Mesendoderm (in vitro differentiated cells): ENCODE measurements around the gene ENHO.

ENCODE experiments used
- DNase-seq: peaks from one replicate; pipeline ENCODE4 v3.0.0; 2013
- H2AK5ac ChIP-seq: 2 replicates; pipeline ENCODE4 v1.6.1; 2013; ENCODE audit warnings: low read length, inconsistent platforms
- H2BK120ac ChIP-seq: 2 replicates; pipeline ENCODE4 v1.6.1; 2013; ENCODE audit warnings: low read depth, mild to moderate bottlenecking, low read length, moderate library complexity, mixed read lengths
- H2BK15ac ChIP-seq: replicated peaks from 2 replicates; pipeline ENCODE4 v1.6.1; 2013; ENCODE audit warnings: low read depth, mild to moderate bottlenecking, moderate library complexity
- H2BK5ac ChIP-seq: 2 replicates; pipeline ENCODE4 v1.6.1; 2013; ENCODE audit warnings: low read length, inconsistent platforms
- H3K18ac ChIP-seq: 2 replicates; pipeline ENCODE4 v1.6.1; 2013; ENCODE audit warnings: mild to moderate bottlenecking, low read length, mixed read lengths
- H3K23ac ChIP-seq: one replicate; pipeline ENCODE4 v1.6.1; 2013; ENCODE audit warnings: low read length
- H3K27ac ChIP-seq: 2 replicates; pipeline ENCODE4 v1.5.1; 2013; ENCODE audit warnings: low read depth, mild to moderate bottlenecking, inconsistent platforms, low read length, moderate library complexity
- H3K27me3 ChIP-seq: 2 replicates; pipeline ENCODE4 v1.6.1; 2013; ENCODE audit warnings: low read length, control low read depth, mild to moderate bottlenecking, inconsistent platforms; ENCODE audit not compliant: insufficient read depth, poor library complexity
- H3K36me3 ChIP-seq: 2 replicates; pipeline ENCODE4 v1.6.1; 2013; ENCODE audit warnings: low read length, inconsistent platforms; ENCODE audit not compliant: control insufficient read depth, insufficient read depth
- H3K4ac ChIP-seq: one replicate; pipeline ENCODE4 v1.6.1; 2013; ENCODE audit warnings: low read depth, mild to moderate bottlenecking, low read length, moderate library complexity
- H3K4me1 ChIP-seq: 2 replicates; pipeline ENCODE4 v1.6.1; 2013; ENCODE audit warnings: low read depth, low read length, inconsistent platforms; ENCODE audit not compliant: control insufficient read depth
- H3K4me2 ChIP-seq: 2 replicates; pipeline ENCODE4 v1.6.1; 2013; ENCODE audit warnings: low read length
- H3K4me3 ChIP-seq: 2 replicates; pipeline ENCODE4 v1.5.1; 2013; ENCODE audit warnings: mild to moderate bottlenecking, low read length
- H3K56ac ChIP-seq: one replicate; pipeline ENCODE4 v1.6.1; 2013; ENCODE audit warnings: low read length
- H3K79me1 ChIP-seq: 2 replicates; pipeline ENCODE4 v1.6.1; 2013; ENCODE audit warnings: low read length, inconsistent platforms
- H3K79me2 ChIP-seq: 2 replicates; pipeline ENCODE4 v1.6.1; 2013; ENCODE audit warnings: mild to moderate bottlenecking, low read length; ENCODE audit not compliant: control insufficient read depth, insufficient read depth
- H3K9ac ChIP-seq: 2 replicates; pipeline ENCODE4 v1.6.1; 2013; ENCODE audit warnings: low read length, inconsistent platforms
- H4K5ac ChIP-seq: one replicate; pipeline ENCODE4 v1.6.1; 2013; ENCODE audit warnings: low read length
- H4K8ac ChIP-seq: one replicate; pipeline ENCODE4 v1.6.1; 2013; ENCODE audit warnings: low read depth, mild to moderate bottlenecking, control low read depth, low read length, moderate library complexity
- WGBS: extraction: QIAGEN DNeasy Blood & Tissue Kit; methylation state at CpG from one replicate; pipeline ENCODE4 v1.1.7; 2013; ENCODE audit warnings: low lambda C conversion rate, missing lambda C conversion rate; ENCODE audit not compliant: insufficient coverage; ENCODE audit errors: extremely low coverage; 5-methylcytosine and 5-hydroxymethylcytosine counted together

The ENHO gene

DNA sequence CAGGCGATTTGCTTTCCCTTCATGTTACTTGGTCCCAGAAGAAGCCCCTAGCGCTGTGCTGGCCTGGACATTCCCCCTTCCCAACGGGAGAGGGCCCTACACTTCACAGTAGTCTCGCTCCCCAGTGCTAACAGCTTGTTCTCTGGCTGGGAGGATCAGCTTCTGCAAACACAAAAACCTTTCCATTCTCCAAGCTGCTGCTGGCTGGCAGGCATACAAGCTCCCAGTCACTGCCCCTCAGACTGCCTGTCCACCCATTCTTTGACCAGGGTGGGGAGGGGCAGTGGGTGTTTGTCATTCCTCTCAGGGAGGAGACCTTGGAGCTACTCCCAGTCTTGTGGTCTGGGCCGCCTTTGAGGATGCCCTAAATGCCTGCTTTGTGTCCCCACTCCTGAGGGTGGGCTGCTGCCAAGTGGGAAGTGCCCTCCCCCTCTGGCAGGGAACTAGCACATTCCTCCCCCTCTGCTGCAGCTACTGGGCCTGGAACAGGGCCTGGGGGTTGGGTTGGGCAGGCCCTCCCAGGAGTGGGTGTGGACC, 20.8 kb downstream of the ENHO start:
- Histone ChIP-seq H3K4me1 (no peaks in the 10 kb centered on the region), H3K36me3 (no peaks in the 10 kb centered on the region), H3K79me1 (no peaks in the 10 kb centered on the region), H3K4me2 (no peak overlapping the region), H4K5ac (no peak overlapping the region), H2AK5ac (no peak overlapping the region), H2BK120ac (no peak overlapping the region), H2BK15ac (no peak overlapping the region), H3K4me3 (no peak overlapping the region), H3K4ac (no peak overlapping the region), H3K27ac (no peak overlapping the region), H3K27me3 (no peaks in the 10 kb centered on the region), H2BK5ac (no peak overlapping the region), H3K18ac (no peak overlapping the region), H3K23ac (no peak overlapping the region), H3K56ac (no peak overlapping the region), H4K8ac (no peak overlapping the region), H3K9ac (no peak overlapping the region), H3K79me2 (no peaks in the 10 kb centered on the region)
- WGBS, result no CpG with 5 or more reads among the region's 5 CpGs
- peak; percentile 35 for DNase-seq

DNA sequence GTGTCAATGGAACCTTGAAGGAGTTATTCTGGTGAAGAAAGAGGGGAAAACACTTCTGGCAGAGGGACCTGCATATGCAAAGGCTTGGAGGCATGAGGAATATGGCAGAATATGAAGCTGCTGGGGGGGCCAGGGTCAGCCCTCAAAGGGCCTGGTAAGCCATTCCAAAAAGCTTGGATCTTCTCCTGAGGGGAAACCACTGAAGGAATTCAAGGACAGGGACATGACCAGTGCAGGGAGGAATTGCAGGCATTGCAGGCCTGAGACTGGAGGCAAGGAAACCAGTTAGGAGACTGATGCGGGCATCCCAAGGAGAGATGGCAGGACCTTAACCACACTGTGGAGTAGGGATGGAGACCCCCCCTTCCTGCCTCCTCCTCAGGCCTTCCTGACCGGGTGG, 21.4 kb downstream of the ENHO start:
- Histone ChIP-seq H3K36me3 (no peaks in the 10 kb centered on the region), H3K4ac (no peak overlapping the region), H2BK120ac (no peak overlapping the region), H3K79me1 (no peaks in the 10 kb centered on the region), H3K27me3 (no peaks in the 10 kb centered on the region), H3K9ac (no peak overlapping the region), H3K56ac (no peak overlapping the region), H4K5ac (no peak overlapping the region), H3K18ac (no peak overlapping the region), H3K4me3 (no peak overlapping the region), H3K27ac (no peak overlapping the region), H4K8ac (no peak overlapping the region), H2BK5ac (no peak overlapping the region), H2AK5ac (no peak overlapping the region), H2BK15ac (no peak overlapping the region), H3K4me1 (no peaks in the 10 kb centered on the region), H3K4me2 (no peak overlapping the region), H3K23ac (no peak overlapping the region), H3K79me2 (no peaks in the 10 kb centered on the region)
- WGBS, result no CpG with 5 or more reads among the region's 2 CpGs
- no peak for DNase-seq

DNA sequence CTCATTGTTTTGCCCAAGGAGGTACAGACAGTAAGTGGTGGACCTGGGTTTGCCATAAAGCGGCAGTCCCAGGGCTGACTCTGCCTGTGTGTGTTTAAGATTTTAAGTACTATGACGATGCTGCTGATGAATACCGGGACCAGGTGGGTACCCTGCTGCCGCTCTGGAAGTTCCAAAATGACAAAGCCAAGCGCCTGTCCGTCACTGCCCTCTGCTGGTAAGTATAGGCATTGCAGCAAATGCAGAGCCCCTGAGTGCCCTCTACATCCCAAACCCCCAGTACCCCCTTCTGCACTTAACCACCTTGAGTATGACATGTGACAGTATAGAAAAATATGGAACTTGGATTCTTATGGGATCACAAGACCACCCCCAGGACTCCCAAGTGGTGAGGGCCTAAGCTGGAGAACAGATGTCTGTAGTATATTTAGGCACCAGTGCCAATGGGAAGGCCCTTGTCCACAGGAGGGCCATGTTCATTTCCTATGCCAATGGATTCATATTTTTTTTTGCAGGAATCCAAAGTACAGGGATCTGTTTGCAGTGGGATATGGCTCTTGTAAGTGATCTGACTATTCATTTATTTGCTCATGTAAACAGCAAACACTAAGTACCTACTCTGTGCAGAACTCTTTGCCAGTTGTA, 22.0 kb downstream of the ENHO start:
- peak; percentile 60 for DNase-seq
- Histone ChIP-seq H2BK120ac (no peak overlapping the region), H3K4ac (no peak overlapping the region), H3K4me3 (no peak overlapping the region), H3K9ac (no peak overlapping the region), H3K56ac (no peak overlapping the region), H3K4me2 (no peak overlapping the region), H3K79me1 (no peaks in the 10 kb centered on the region), H3K27me3 (no peaks in the 10 kb centered on the region), H3K27ac (no peak overlapping the region), H3K4me1 (no peaks in the 10 kb centered on the region), H2BK15ac (no peak overlapping the region), H3K23ac (no peak overlapping the region), H3K36me3 (no peaks in the 10 kb centered on the region), H4K8ac (no peak overlapping the region), H2AK5ac (no peak overlapping the region), H3K18ac (no peak overlapping the region), H2BK5ac (no peak overlapping the region), H4K5ac (no peak overlapping the region), H3K79me2 (no peaks in the 10 kb centered on the region)
- no CpG with 5 or more reads among the region's 6 CpGs for WGBS

DNA sequence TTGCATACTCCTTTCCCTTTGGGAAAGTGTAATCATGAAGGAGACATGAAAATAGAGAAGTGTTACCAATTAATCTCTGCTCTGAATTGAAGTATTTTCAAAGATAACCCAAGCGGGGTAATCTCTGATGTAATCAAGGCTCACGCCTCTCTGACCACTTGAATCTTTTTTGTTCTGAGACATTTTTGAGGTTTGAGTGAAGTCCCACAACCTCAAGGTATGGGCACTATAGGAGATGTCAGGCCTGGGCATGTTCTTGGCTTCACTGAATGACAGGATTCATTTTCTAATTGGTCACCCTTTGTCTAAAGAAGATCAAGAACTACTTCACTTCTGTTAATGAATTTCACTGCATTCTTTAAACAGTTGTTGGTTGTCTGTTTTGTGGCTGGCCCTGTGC, 23.7 kb downstream of the ENHO start:
- Histone ChIP-seq H3K36me3 (no peaks in the 10 kb centered on the region), H3K27me3 (no peaks in the 10 kb centered on the region), H2BK120ac (no peak overlapping the region), H4K8ac (no peak overlapping the region), H2BK15ac (no peak overlapping the region), H3K4me2 (no peak overlapping the region), H3K18ac (no peak overlapping the region), H3K4me1 (no peaks in the 10 kb centered on the region), H2AK5ac (no peak overlapping the region), H3K4ac (no peak overlapping the region), H3K79me2 (no peaks in the 10 kb centered on the region), H3K56ac (no peak overlapping the region), H2BK5ac (no peak overlapping the region), H3K27ac (no peak overlapping the region), H3K23ac (no peak overlapping the region), H3K9ac (no peak overlapping the region), H4K5ac (no peak overlapping the region), H3K79me1 (no peaks in the 10 kb centered on the region), H3K4me3 (no peak overlapping the region)
- DNase-seq, result no peak
- no CpG with 5 or more reads among the region's 2 CpGs for WGBS

DNA sequence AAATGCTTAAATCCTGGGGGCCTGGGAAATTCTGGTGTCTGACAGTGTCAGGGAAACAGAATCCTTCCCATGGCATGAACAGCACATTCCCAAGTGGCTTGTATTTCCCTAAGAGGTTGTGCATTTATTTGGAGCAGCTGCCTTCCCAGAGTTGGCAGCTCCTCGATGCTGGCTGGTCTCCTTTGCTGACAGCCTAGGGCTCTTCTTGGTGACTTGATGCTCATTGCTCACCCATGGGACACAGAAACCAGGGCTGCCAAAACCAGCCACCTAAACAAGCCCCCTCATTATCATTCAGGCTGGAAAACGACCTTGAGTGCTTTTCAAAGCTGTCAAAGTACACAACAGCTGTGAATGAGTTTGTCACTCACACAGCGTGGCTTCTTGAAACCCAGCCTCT, 24.2 kb downstream of the ENHO start:
- Histone ChIP-seq H3K18ac (no peak overlapping the region), H3K4me3 (no peak overlapping the region), H2BK15ac (no peak overlapping the region), H3K4me1 (no peaks in the 10 kb centered on the region), H3K27ac (no peak overlapping the region), H3K4ac (no peak overlapping the region), H2AK5ac (no peak overlapping the region), H4K8ac (no peak overlapping the region), H3K36me3 (no peaks in the 10 kb centered on the region), H3K79me2 (no peaks in the 10 kb centered on the region), H3K27me3 (no peaks in the 10 kb centered on the region), H2BK120ac (no peak overlapping the region), H3K4me2 (no peak overlapping the region), H3K79me1 (no peaks in the 10 kb centered on the region), H3K23ac (no peak overlapping the region), H2BK5ac (no peak overlapping the region), H3K56ac (no peak overlapping the region), H3K9ac (no peak overlapping the region), H4K5ac (no peak overlapping the region)
- no peak for DNase-seq
- WGBS, result no CpG with 5 or more reads among the region's 3 CpGs

DNA sequence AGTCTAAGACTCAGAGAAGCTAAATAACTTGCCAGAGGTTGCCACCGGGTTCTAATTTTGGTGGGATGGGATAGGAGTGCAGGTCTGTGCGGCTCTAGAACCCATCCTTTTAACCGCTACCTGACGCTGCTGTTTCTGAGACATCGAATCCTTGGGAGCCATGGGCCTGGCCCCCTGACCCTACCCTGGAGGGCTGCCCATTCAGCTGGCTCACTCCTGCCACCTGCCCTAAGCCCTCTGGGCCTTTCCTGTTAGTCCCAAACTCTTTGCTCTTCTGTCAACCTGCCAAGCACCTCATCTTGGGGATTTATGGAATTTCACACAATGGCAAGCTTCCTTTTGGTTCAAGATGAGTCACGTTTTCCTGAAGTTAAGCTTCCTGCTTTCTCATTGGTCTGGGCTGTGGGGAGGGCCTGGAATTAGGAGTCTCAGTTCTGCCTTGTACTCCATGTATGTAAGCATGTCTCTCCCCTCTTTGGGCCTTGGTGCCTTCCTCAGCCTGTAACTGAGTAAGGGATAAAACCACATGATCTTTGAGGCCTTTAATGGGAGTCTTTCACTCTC, 26.6 kb downstream of the ENHO start:
- no peak overlapping the region for H3K27ac ChIP-seq
- no peak overlapping the region for H2BK15ac ChIP-seq
- no peaks in the 10 kb centered on the region for H3K79me2 ChIP-seq
- DNase-seq, result peak; percentile 49
- no peak overlapping the region for H2BK120ac ChIP-seq
- no peak overlapping the region for H2BK5ac ChIP-seq
- H3K4me3 ChIP-seq, result no peak overlapping the region
- H3K56ac ChIP-seq, result no peak overlapping the region
- H3K79me1 ChIP-seq, result no peaks in the 10 kb centered on the region
- WGBS, result no CpG with 5 or more reads among the region's 6 CpGs
- no peaks in the 10 kb centered on the region for H3K4me1 ChIP-seq
- H3K27me3 ChIP-seq, result no peaks in the 10 kb centered on the region
- H3K36me3 ChIP-seq, result no peaks in the 10 kb centered on the region
- no peak overlapping the region for H3K23ac ChIP-seq
- H4K8ac ChIP-seq, result no peak overlapping the region
- H3K4me2 ChIP-seq, result no peak overlapping the region
- H3K9ac ChIP-seq, result no peak overlapping the region
- H2AK5ac ChIP-seq, result no peak overlapping the region
- H3K18ac ChIP-seq, result no peak overlapping the region
- H4K5ac ChIP-seq, result no peak overlapping the region
- H3K4ac ChIP-seq, result no peak overlapping the region
